HepG2 (cell line): Measurements from ENCODE around the gene EPHA1. TPM values are rescaled to one million over a fixed set of nuclear protein-coding genes. Genes with fewer than 3 reads are reported as not detected.

ENCODE experiments used
- ATAC-seq: fragments of 200-7000 bp; cut with Tn5 transposase; 3 replicates; pipeline ENCODE4 v1.9.1; 2020; ENCODE audit warnings: mild to moderate bottlenecking, moderate library complexity
- BruUV-seq: library from RNA; stranded (reverse); fragments of 400-500 nt; replicated peaks from 2 replicates; lab custom pipeline; 2021; lab: Mats Ljungman, UMichigan
- CTCF ChIA-PET: fragments of 300-600 bp; formaldehyde crosslinking; extraction: SDS; loops from one replicate; lab custom pipeline; 2021; ENCODE audit warnings: low total read pairs, inconsistent platforms, low intra/inter-chr PET ratio; lab: Yijun Ruan, JAX
- POLR2A ChIA-PET: fragments of 350-600 bp; sonication (Branson Sonifier 250); formaldehyde crosslinking; loops from one replicate; lab custom pipeline; 2020; ENCODE audit warnings: antibody characterized with exemption, inconsistent platforms; lab: Yijun Ruan, JAX
- DNase-seq: peaks from one replicate; pipeline ENCODE4 v3.0.0-alpha.2; 2015; ENCODE audit warnings: low spot score
- FAIRE-seq: peaks from 3 replicates; lab custom pipeline; 2011; peaks lifted over from hg19 to GRCh38; lab: Jason Lieb, UNC
- H2AFZ ChIP-seq: one replicate; pipeline ENCODE4 v1.6.1; 2011; ENCODE audit warnings: low read length, inconsistent platforms
- H3K27ac ChIP-seq: fragments of 300-600 bp; 3 replicates; pipeline ENCODE4 v1.8.0; 2011; ENCODE audit warnings: mixed run types, mild to moderate bottlenecking, mixed read lengths, low read length, inconsistent platforms; ENCODE audit not compliant: insufficient read depth; ENCODE audit errors: extremely low read length
- H3K27me3 ChIP-seq, 2 experiments: fragments of 200-600 bp in 1 of 2; 2 replicates in 1 of 2; 3 replicates in 1 of 2; pipeline versions ENCODE4 v1.6.0 to v1.8.0; 2011; ENCODE audit warnings: low read length in 2 of 2, mild to moderate bottlenecking in 2 of 2, moderate library complexity in 2 of 2, inconsistent platforms in 1 of 2; ENCODE audit not compliant: insufficient read depth in 2 of 2, control insufficient read depth in 1 of 2
- H3K36me3 ChIP-seq, 2 experiments: fragments of 200-600 bp in 1 of 2; replicated peaks in 1 of 2; 2 replicates in 1 of 2; 3 replicates in 1 of 2; pipeline versions ENCODE4 v1.5.1 to v1.8.0; 2011; ENCODE audit warnings: low read length in 2 of 2, inconsistent platforms in 1 of 2; ENCODE audit not compliant: insufficient read depth in 2 of 2, control insufficient read depth in 1 of 2
- H3K4me1 ChIP-seq: 2 replicates; pipeline ENCODE4 v1.5.1; 2012; ENCODE audit warnings: low read length, inconsistent platforms; ENCODE audit not compliant: insufficient read depth
- H3K4me2 ChIP-seq: 2 replicates; pipeline ENCODE4 v1.6.0; 2011; ENCODE audit warnings: low read depth, low read length, inconsistent platforms
- H3K4me3 ChIP-seq, 3 experiments: fragments of 200-600 bp in 1 of 3; sonication (generic), shearing (Covaris generic) in 1 of 3; replicated peaks in 1 of 3; 2 replicates each; pipeline ENCODE4 v1.5.1; 2011 to 2016; ENCODE audit warnings: low read length in 3 of 3, inconsistent platforms in 2 of 3, low read depth in 2 of 3, mild to moderate bottlenecking in 2 of 3, control low read depth in 1 of 3, mixed read lengths in 1 of 3; ENCODE audit not compliant: insufficient read depth in 1 of 3
- H3K79me2 ChIP-seq: one replicate; pipeline ENCODE4 v1.6.1; 2011; ENCODE audit warnings: low read length, inconsistent platforms; ENCODE audit not compliant: insufficient read depth
- H3K9ac ChIP-seq: 2 replicates; pipeline ENCODE4 v1.6.0; 2011; ENCODE audit warnings: mild to moderate bottlenecking, low read depth, low read length, inconsistent platforms; ENCODE audit not compliant: insufficient read depth
- H3K9me3 ChIP-seq: 2 replicates; pipeline ENCODE4 v1.5.1; 2012; ENCODE audit warnings: mild to moderate bottlenecking, low read length
- H4K20me1 ChIP-seq: 2 replicates; pipeline ENCODE4 v1.6.0; 2011; ENCODE audit warnings: inconsistent platforms, mild to moderate bottlenecking, low read length, moderate library complexity; ENCODE audit not compliant: insufficient read depth
- ZNF280B ChIP-seq: sonication (generic); formaldehyde crosslinking; IDR thresholded peaks from 2 replicates; pipeline ENCODE4 v1.5.0; 2020; ENCODE audit warnings: missing genetic modification reagents, mild to moderate bottlenecking, borderline replicate concordance
- ZNF484 ChIP-seq: sonication (generic); formaldehyde crosslinking; IDR thresholded peaks from 2 replicates; pipeline ENCODE4 v1.5.1; 2020; ENCODE audit warnings: mild to moderate bottlenecking, low read depth, missing genetic modification reagents, borderline replicate concordance
- WGBS: methylation state at CpG from one replicate; pipeline ENCODE4 v1.1.6; 2017; ENCODE audit warnings: low lambda C conversion rate; 5-methylcytosine and 5-hydroxymethylcytosine counted together
- in situ Hi-C: cut with HindIII; loops from 2 replicates; pipeline ENCODE4 v1.10.0; 2017; ENCODE audit warnings: low pct_unique_long_range_greater_than_20kb; ENCODE audit not compliant: extremely low pct_ligation_motif_present
- intact Hi-C: fragments of 100-400 bp; cut with micrococcal nuclease; formaldehyde crosslinking; loops from one replicate; pipeline ENCODE4 v1.10.0; 2022; ENCODE audit not compliant: unreplicated experiment
- polyA plus RNA-seq, 8 experiments: library from polyadenylated mRNA; depleted of rRNA in 3 of 8; stranded (reverse) in 7 of 8; unstranded in 1 of 8; fragments of >200 nt; fragmentation: Illumina TruSeq in 4 of 8; extraction: Trizol in 4 of 8; gene quantifications; 2 replicates each; pipeline versions ENCODE4 v1.2.1 to v1.2.3, GENCODE V29; 2011 to 2016; ENCODE audit warnings: low read depth in 4 of 8, missing spikeins in 1 of 8, mixed read lengths in 1 of 8; ENCODE audit not compliant: insufficient read depth in 1 of 8
- total RNA-seq, 5 experiments: library from RNA; depleted of rRNA; stranded (reverse); fragments of >200 nt; fragmentation: Illumina TruSeq; extraction: Trizol; gene quantifications; 2 replicates each; pipeline ENCODE4 v1.2.3, GENCODE V29; 2016; ENCODE audit warnings: low read depth in 1 of 5
- TF ChIP-seq, protein P1 (sequence below): fragments of 450-650 bp; IDR thresholded peaks from 2 replicates; pipeline ENCODE4 v1.6.1; 2016
- TF ChIP-seq, protein P2 (sequence below): IDR thresholded peaks from 2 replicates; pipeline ENCODE4 v1.6.1; 2016; ENCODE audit warnings: missing biosample characterization, missing genetic modification reagents, low read depth

The EPHA1 gene
- total and polyA plus RNA-seq, 2 of the 13 experiments (the other 11 are each of a cell fraction or from before 2014, with no cell fraction given) = 4.6 to 17.1 TPM

DNA sequence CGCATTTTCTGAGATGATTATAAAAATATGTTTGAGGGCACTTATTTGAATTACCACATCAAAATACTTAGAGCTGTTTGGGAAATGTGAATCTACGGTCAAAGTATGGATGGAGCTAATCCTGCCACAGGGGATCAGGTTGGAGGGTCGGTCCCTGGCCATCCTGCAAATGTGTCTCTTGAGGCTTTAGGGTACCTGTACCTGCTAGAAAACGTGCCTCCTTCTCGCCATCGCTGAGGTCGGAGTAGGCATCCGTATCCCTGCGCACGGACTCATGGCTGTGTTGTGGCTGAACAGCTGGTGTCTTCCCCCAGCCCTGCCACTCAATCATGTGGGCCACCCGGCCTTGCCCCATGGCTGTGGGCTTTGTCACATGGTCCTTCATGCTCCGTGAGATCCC, 50.0 kb downstream of the EPHA1 start:
- H3K9ac ChIP-seq = no peak overlapping the region
- TF ChIP-seq, protein P1, sequence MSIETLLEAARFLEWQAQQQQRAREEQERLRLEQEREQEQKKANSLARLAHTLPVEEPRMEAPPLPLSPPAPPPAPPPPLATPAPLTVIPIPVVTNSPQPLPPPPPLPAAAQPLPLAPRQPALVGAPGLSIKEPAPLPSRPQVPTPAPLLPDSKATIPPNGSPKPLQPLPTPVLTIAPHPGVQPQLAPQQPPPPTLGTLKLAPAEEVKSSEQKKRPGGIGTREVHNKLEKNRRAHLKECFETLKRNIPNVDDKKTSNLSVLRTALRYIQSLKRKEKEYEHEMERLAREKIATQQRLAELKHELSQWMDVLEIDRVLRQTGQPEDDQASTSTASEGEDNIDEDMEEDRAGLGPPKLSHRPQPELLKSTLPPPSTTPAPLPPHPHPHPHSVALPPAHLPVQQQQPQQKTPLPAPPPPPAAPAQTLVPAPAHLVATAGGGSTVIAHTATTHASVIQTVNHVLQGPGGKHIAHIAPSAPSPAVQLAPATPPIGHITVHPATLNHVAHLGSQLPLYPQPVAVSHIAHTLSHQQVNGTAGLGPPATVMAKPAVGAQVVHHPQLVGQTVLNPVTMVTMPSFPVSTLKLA = peak; percentile 18; the same call in 1 of the 2 replicates
- TF ChIP-seq ZNF484 (CRISPR knock-in tag) (no peak), ZNF280B (no peak)
- TF ChIP-seq, protein P2, sequence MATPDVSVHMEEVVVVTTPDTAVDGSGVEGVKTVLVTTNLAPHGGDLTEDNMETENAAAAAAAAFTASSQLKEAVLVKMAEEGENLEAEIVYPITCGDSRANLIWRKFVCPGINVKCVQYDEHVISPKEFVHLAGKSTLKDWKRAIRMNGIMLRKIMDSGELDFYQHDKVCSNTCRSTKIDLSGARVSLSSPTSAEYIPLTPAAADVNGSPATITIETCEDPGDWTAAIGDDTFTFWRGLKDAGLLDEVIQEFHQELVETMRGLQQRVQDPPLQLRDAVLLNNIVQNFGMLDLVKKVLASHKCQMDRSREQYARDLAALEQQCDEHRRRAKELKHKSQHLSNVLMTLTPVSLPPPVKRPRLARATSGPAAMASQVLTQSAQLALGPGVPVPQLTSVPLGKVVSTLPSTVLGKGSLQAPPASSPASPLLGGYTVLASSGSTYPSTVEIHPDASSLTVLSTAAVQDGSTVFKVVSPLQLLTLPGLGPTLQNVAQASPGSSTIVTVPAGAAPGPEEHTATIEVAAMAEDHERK (CRISPR knock-in tag) = no peak
- no peak overlapping the region for H3K27ac ChIP-seq
- no peaks in the 10 kb centered on the region for H3K36me3 ChIP-seq
- FAIRE-seq = no peak
- intact Hi-C loops = no loop called here
- ChIA-PET POLR2A (no interaction called here), CTCF (no interaction called here)
- in situ Hi-C loops = no loop called here
- H3K4me2 ChIP-seq = no peak overlapping the region
- 35% methylated on average over 9 of the region's 12 CpGs for WGBS
- H3K9me3 ChIP-seq = no peaks in the 10 kb centered on the region
- no peaks in the 10 kb centered on the region for H4K20me1 ChIP-seq
- peaks cover 6 to 57% of the 10 kb centered on the region in 2 experiments for H3K27me3 ChIP-seq
- no peak overlapping the region for H3K4me3 ChIP-seq
- no peaks in the 10 kb centered on the region for H3K4me1 ChIP-seq
- ATAC-seq = no peak
- BruUV-seq = no TSS peak
- DNase-seq = no peak
- no peaks in the 10 kb centered on the region for H3K79me2 ChIP-seq
- H2AFZ ChIP-seq = no peak overlapping the region
